ENCODE results near the gene ADAM21.
A peak's percentile ranks its signal among the peaks of the same experiment; 100 is the strongest.
"Not testable (repeated sequence)": the region's sequence is repeated elsewhere in the genome, so short reads cannot be mapped to it uniquely, and the experiment has no call there.

The ADAM21 gene

DNA sequence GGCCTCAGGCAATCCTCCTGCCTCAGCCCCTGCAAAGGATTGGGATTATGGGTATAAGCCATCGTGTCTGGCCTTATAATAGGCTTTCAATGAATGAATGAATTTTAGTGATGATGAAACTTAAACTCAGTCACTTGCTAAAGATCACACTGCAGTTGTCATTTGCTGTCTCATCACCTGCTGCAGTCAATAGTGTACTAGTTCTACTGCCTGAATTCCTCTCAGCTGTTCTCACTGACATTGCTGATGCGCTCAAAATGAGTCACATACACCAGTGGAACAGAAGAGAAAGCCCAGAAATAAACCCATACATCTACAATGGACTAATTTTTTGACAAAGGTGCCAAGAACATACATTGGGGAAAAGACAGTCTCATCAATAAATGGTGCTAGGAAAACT, 29.4 kb upstream of the ADAM21 start:
- H3K4me3 ChIP-seq (ENCODE audit: low read depth, low read length), result no peak overlapping the region
- no peak for DNase-seq (ENCODE audit: low read depth)
- TF ChIP-seq, protein P1, sequence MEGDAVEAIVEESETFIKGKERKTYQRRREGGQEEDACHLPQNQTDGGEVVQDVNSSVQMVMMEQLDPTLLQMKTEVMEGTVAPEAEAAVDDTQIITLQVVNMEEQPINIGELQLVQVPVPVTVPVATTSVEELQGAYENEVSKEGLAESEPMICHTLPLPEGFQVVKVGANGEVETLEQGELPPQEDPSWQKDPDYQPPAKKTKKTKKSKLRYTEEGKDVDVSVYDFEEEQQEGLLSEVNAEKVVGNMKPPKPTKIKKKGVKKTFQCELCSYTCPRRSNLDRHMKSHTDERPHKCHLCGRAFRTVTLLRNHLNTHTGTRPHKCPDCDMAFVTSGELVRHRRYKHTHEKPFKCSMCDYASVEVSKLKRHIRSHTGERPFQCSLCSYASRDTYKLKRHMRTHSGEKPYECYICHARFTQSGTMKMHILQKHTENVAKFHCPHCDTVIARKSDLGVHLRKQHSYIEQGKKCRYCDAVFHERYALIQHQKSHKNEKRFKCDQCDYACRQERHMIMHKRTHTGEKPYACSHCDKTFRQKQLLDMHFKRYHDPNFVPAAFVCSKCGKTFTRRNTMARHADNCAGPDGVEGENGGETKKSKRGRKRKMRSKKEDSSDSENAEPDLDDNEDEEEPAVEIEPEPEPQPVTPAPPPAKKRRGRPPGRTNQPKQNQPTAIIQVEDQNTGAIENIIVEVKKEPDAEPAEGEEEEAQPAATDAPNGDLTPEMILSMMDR (IDR thresholded peaks at IDR 0.05; ENCODE audit: insufficient read depth, low read depth, low read length, missing control alignments), result no peak

DNA sequence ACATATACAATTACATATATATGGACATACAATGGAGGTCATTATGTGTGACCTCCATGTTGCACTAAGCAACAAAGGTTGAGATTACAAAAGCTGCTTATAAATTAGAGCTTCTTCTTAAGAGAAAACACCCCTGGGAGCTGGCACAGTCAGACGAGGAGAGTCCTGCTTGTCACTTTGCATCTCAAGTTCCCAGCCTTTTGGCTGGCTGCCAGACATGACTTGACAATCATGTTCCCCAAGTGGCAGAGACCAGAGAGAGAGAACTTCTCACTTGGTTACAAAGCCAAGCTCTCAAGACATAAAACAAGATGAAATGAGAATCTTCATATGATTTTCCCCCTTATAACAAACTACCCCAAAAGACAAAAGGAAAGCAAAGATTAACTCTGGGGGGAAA, 26.6 kb upstream of the ADAM21 start:
- TF ChIP-seq, protein P1 (IDR thresholded peaks at IDR 0.05; ENCODE audit: insufficient read depth, low read depth, low read length, missing control alignments), result no peak
- peak; percentile 25 for DNase-seq (ENCODE audit: low read depth)
- no peak overlapping the region for H3K4me3 ChIP-seq (ENCODE audit: low read depth, low read length)

DNA sequence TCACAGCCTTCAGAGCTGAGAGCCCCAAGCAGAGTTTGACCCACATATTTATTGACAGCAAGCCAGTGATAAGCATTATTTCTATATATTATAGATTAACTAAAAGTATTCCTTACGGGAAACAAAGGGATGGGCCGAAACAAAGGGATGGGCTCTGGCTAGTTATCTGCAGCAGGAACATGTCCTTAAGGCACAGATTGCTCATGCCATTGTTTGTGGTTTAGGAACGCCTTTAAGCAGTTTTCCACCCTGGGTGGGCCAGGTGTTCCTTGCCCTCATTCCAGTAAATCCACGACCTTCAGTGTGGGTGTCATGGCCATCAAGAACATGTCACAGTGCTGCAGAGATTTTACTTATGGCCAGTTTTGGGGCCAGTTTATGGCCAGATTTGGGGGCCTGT, 25.4 kb upstream of the ADAM21 start:
- DNase-seq (ENCODE audit: low read depth); H3K4me3 ChIP-seq (ENCODE audit: low read depth, low read length): not testable (repeated sequence)

DNA sequence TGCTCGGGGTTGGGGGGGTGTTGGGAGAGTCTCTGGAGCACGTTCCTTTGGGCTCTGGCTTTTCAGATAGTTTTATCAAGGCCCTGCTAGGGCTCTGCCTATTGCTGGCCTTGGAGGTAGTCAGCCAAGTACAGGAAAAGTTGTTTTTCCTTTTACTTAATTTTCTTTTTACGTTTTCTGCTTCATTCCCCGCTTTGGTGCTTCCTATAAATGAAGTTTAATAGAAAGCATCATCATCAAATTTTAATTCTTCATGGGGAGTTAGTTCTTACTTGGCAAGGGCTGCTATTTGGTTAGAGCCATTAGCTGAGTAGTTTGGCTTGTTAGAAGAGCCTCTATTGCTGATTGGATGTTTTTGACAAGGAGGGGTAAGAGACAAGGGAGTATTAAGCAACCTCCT, 15.1 kb upstream of the ADAM21 start:
- no peak for DNase-seq (ENCODE audit: low read depth)
- TF ChIP-seq, protein P1 (IDR thresholded peaks at IDR 0.05; ENCODE audit: insufficient read depth, low read depth, low read length, missing control alignments), result no peak
- H3K4me3 ChIP-seq (ENCODE audit: low read depth, low read length), result no peak overlapping the region

DNA sequence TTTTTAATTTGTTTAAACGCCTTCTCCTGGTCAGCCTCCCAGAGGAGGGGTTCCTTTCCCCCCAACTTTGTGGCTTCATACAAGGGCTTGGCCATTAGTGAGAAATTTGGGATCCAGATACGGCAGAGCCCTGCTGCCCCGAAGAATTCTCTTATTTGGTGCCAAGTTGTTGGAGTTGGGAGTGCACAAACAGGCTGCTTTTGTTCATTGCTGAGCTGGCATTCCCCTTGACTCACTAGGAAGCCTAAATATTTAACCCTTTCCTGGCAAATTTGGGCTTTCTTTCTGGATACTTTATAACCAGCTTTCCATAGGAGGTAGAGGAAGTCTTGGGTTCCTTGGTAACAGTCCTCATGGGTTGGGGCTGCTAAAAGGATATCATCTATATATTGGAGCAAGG, 10.3 kb upstream of the ADAM21 start:
- TF ChIP-seq, protein P1 (IDR thresholded peaks at IDR 0.05; ENCODE audit: insufficient read depth, low read depth, low read length, missing control alignments), result no peak
- H3K4me3 ChIP-seq (ENCODE audit: low read depth, low read length), result no peak overlapping the region
- DNase-seq (ENCODE audit: low read depth), result no peak

DNA sequence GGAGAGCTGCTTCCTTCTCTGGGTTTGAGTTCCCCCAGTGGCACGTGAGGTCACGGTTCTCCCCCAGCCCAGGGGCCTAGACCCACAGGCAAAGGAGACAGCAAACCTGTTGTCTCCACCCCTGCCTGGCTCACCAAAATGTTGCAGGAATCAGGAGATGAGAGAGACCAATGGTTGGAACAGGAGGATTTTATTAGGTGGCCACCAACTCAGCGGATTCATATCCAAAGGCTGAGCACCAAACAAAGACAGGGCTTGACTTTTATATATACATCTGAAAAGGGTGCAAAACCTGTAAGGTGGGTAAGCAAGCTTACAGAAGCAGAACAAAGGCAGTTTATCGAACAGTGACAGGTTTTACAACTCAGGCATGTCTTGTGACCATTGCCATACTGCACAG, 9.2 kb upstream of the ADAM21 start:
- TF ChIP-seq, protein P1 (IDR thresholded peaks at IDR 0.05; ENCODE audit: insufficient read depth, low read depth, low read length, missing control alignments), result no peak
- no peak for DNase-seq (ENCODE audit: low read depth)
- no peak overlapping the region for H3K4me3 ChIP-seq (ENCODE audit: low read depth, low read length)

DNA sequence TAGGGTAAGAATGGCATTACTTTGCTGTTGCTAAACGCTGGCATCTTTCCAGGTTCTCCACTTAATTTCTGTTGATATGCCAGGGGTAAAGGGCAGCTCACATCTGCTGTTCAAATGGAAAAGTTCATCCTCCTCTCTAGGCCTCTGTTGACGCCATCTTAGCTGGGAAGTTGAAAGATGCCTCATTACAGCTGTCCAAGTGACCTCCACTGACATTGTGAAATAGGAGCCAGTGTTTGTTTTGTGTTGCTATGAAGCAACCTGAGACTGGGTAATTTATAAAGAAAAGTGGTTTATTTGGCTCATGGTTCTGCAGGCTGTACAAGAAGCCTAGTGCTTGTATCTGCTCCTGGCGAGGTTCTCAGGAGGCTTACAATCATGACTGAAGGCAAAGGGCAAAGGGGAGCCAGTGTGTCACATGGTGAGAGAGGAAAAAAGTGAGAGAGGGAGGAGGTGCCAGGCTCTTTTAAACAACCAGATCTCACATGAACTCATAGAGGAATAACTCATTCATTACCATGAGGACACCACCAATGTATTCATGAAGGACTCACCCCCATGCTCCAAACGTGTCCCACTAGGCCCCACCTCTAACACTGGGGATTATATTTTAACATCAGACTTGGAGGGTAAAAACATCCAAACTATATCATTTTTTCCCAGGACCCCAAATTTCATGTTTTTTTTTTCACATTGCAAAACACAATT, 3.2 kb upstream of the ADAM21 start:
- TF ChIP-seq, protein P1 (IDR thresholded peaks at IDR 0.05; ENCODE audit: insufficient read depth, low read depth, low read length, missing control alignments), result no peak
- H3K4me3 ChIP-seq (ENCODE audit: low read depth, low read length), result no peak overlapping the region
- DNase-seq (ENCODE audit: low read depth), result no peak
